K562 (cell line): ENCODE data around the gene CAV1. TPM values are rescaled to one million over a fixed set of nuclear protein-coding genes. Genes with fewer than 3 reads are reported as not detected.

Experiments
- BHLHE40 ChIP-seq: IDR thresholded peaks from 2 replicates; pipeline ENCODE4 v1.6.1; 2011; ENCODE audit warnings: low read length, improper control_type of control experiment
- MAFF ChIP-seq: IDR thresholded peaks from 2 replicates; pipeline ENCODE4 v1.6.1; 2012; ENCODE audit warnings: low read length, improper control_type of control experiment
- MAX ChIP-seq: sonication (generic); formaldehyde crosslinking; IDR thresholded peaks from 2 replicates; pipeline ENCODE4 v1.9.0; 2022; ENCODE audit warnings: mild to moderate bottlenecking, missing genetic modification reagents
- MTA1 ChIP-seq: fragments of 450-650 bp; IDR thresholded peaks from 2 replicates; pipeline ENCODE4 v1.6.1; 2017; ENCODE audit warnings: borderline replicate concordance
- MXI1 ChIP-seq: IDR thresholded peaks from 2 replicates; pipeline ENCODE4 v1.6.1; 2011; ENCODE audit warnings: low read depth, mild to moderate bottlenecking, improper control_type of control experiment, low read length
- NCOA6 ChIP-seq: fragments of 450-650 bp; IDR thresholded peaks from 2 replicates; pipeline ENCODE4 v1.6.1; 2017; ENCODE audit warnings: mild to moderate bottlenecking
- NR3C1 ChIP-seq: sonication (generic); formaldehyde crosslinking; IDR thresholded peaks from 2 replicates; pipeline ENCODE4 v1.8.1; 2022; ENCODE audit warnings: missing genetic modification reagents
- RUNX1 ChIP-seq: sonication (generic); IDR thresholded peaks from 2 replicates; pipeline ENCODE4 v1.6.1; 2016; ENCODE audit warnings: antibody characterized with exemption, low read depth
- ZNF592 ChIP-seq: fragments of 450-650 bp; IDR thresholded peaks from 2 replicates; pipeline ENCODE4 v1.6.1; 2017; ENCODE audit warnings: antibody characterized with exemption, mild to moderate bottlenecking
- polyA plus RNA-seq, 8 experiments: library from polyadenylated mRNA; depleted of rRNA in 4 of 8; stranded (reverse) in 5 of 8; unstranded in 3 of 8; fragments of >200 nt; fragmentation: Nextera tagmentation in 2 of 8; fragmentation: Illumina TruSeq in 1 of 8; extraction: Ambion mirVana in 2 of 8; extraction: Trizol in 1 of 8; gene quantifications; 2 replicates each; pipeline versions ENCODE4 v1.2.1 to v1.2.3, GENCODE V29; 2011 to 2014; ENCODE audit warnings: inconsistent platforms in 1 of 8, missing spikeins in 1 of 8
- total RNA-seq, 7 experiments: library from RNA; depleted of rRNA in 6 of 7; stranded (reverse); fragments of >200 nt in 6 of 7; fragmentation: Illumina TruSeq in 2 of 7; extraction: Trizol in 2 of 7; gene quantifications; 2 replicates each; pipeline versions ENCODE4 v1.2.1 to v1.2.3, GENCODE V29; 2011 to 2021; ENCODE audit warnings: low replicate concordance in 1 of 7
- TF ChIP-seq, protein P1 (sequence below): fragments of 450-650 bp; IDR thresholded peaks from 2 replicates; pipeline ENCODE4 v1.6.1; 2017; ENCODE audit warnings: mild to moderate bottlenecking, moderate library complexity
- TF ChIP-seq, protein P2 (sequence below): fragments of 250-450 bp; sonication (Bioruptor Pico); IDR thresholded peaks from 2 replicates; pipeline ENCODE4 v1.8.0; 2022; ENCODE audit warnings: inconsistent platforms
- TF ChIP-seq, protein P3 (sequence below): fragments of 450-650 bp; conservative IDR thresholded peaks from 2 replicates; pipeline ENCODE4 v1.6.1; 2016; ENCODE audit warnings: missing genetic modification characterization, low read depth, mild to moderate bottlenecking, control low read depth, missing compliant biosample characterization
- TF ChIP-seq, protein P4 (sequence below): IDR thresholded peaks from 3 replicates; pipeline ENCODE4 v1.6.1; 2011; ENCODE audit warnings: borderline replicate concordance, mild to moderate bottlenecking, moderate library complexity; ENCODE audit not compliant: insufficient read length; ENCODE audit errors: extremely low read depth

Gene CAV1
- total and polyA plus RNA-seq, 9 of the 15 experiments (the other 6 are each of a cell fraction or from before 2014, with no cell fraction given), result 0.08 to 1.5 (median 0.63) TPM

- TF ChIP-seq BHLHE40 (0 out of 2 replicates have a peak, but pooled peaks have one; percentile 48), MAFF (no peak), MTA1 (no peak), NR3C1 (CRISPR knock-in tag) (no peak), RUNX1 (no peak), MAX (peak; percentile 59; the same call in 1 of the 2 replicates), ZNF592 (peak; percentile 94), NCOA6 (no peak), MXI1 (peak; percentile 57)
- TF ChIP-seq, protein P1, sequence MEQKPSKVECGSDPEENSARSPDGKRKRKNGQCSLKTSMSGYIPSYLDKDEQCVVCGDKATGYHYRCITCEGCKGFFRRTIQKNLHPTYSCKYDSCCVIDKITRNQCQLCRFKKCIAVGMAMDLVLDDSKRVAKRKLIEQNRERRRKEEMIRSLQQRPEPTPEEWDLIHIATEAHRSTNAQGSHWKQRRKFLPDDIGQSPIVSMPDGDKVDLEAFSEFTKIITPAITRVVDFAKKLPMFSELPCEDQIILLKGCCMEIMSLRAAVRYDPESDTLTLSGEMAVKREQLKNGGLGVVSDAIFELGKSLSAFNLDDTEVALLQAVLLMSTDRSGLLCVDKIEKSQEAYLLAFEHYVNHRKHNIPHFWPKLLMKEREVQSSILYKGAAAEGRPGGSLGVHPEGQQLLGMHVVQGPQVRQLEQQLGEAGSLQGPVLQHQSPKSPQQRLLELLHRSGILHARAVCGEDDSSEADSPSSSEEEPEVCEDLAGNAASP, result no peak
- TF ChIP-seq, protein P2, sequence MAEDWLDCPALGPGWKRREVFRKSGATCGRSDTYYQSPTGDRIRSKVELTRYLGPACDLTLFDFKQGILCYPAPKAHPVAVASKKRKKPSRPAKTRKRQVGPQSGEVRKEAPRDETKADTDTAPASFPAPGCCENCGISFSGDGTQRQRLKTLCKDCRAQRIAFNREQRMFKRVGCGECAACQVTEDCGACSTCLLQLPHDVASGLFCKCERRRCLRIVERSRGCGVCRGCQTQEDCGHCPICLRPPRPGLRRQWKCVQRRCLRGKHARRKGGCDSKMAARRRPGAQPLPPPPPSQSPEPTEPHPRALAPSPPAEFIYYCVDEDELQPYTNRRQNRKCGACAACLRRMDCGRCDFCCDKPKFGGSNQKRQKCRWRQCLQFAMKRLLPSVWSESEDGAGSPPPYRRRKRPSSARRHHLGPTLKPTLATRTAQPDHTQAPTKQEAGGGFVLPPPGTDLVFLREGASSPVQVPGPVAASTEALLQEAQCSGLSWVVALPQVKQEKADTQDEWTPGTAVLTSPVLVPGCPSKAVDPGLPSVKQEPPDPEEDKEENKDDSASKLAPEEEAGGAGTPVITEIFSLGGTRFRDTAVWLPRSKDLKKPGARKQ (CRISPR knock-in tag), result no peak
- TF ChIP-seq, protein P3, sequence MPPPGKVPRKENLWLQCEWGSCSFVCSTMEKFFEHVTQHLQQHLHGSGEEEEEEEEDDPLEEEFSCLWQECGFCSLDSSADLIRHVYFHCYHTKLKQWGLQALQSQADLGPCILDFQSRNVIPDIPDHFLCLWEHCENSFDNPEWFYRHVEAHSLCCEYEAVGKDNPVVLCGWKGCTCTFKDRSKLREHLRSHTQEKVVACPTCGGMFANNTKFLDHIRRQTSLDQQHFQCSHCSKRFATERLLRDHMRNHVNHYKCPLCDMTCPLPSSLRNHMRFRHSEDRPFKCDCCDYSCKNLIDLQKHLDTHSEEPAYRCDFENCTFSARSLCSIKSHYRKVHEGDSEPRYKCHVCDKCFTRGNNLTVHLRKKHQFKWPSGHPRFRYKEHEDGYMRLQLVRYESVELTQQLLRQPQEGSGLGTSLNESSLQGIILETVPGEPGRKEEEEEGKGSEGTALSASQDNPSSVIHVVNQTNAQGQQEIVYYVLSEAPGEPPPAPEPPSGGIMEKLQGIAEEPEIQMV (tag), result 0 out of 2 replicates have a peak, but pooled peaks have one; percentile 52
- TF ChIP-seq, protein P4, sequence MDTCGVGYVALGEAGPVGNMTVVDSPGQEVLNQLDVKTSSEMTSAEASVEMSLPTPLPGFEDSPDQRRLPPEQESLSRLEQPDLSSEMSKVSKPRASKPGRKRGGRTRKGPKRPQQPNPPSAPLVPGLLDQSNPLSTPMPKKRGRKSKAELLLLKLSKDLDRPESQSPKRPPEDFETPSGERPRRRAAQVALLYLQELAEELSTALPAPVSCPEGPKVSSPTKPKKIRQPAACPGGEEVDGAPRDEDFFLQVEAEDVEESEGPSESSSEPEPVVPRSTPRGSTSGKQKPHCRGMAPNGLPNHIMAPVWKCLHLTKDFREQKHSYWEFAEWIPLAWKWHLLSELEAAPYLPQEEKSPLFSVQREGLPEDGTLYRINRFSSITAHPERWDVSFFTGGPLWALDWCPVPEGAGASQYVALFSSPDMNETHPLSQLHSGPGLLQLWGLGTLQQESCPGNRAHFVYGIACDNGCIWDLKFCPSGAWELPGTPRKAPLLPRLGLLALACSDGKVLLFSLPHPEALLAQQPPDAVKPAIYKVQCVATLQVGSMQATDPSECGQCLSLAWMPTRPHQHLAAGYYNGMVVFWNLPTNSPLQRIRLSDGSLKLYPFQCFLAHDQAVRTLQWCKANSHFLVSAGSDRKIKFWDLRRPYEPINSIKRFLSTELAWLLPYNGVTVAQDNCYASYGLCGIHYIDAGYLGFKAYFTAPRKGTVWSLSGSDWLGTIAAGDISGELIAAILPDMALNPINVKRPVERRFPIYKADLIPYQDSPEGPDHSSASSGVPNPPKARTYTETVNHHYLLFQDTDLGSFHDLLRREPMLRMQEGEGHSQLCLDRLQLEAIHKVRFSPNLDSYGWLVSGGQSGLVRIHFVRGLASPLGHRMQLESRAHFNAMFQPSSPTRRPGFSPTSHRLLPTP, result no peak
Measured at GRCh38 chr7:116511552-116512519, 13.0 kb upstream of the CAV1 start (continued).
